IPS-18a (cell line): Measurements from ENCODE around the gene NRBF2.
A peak's percentile ranks its signal among the peaks of the same experiment; 100 is the strongest.

Experiments
- H3K27ac ChIP-seq: one replicate; pipeline ENCODE4 v1.5.1; 2013; ENCODE audit warnings: low read length
- H3K27me3 ChIP-seq: one replicate; pipeline ENCODE4 v1.6.1; 2013; ENCODE audit warnings: mild to moderate bottlenecking, low read length; ENCODE audit not compliant: control insufficient read depth, insufficient read depth
- H3K36me3 ChIP-seq: one replicate; pipeline ENCODE4 v1.6.1; 2013; ENCODE audit warnings: low read depth, low read length; ENCODE audit not compliant: control insufficient read depth
- H3K4me1 ChIP-seq: one replicate; pipeline ENCODE4 v1.6.1; 2013; ENCODE audit warnings: low read depth, low read length; ENCODE audit not compliant: control insufficient read depth
- H3K4me3 ChIP-seq: one replicate; pipeline ENCODE4 v1.5.1; 2013; ENCODE audit warnings: low read length
- H3K9ac ChIP-seq: one replicate; pipeline ENCODE4 v1.6.1; 2013; ENCODE audit warnings: mild to moderate bottlenecking, low read length, moderate library complexity
- H3K9me3 ChIP-seq: one replicate; pipeline ENCODE4 v1.6.1; 2013; ENCODE audit warnings: low read depth, low read length; ENCODE audit not compliant: control insufficient read depth

The NRBF2 gene

GRCh38 chr10:63168821-63169462 is 35.8 kb downstream of the NRBF2 start:
- H3K4me3 ChIP-seq: no peak overlapping the region
- peaks cover 72% of the 10 kb centered on the region for H3K36me3 ChIP-seq
- no peak overlapping the region for H3K9ac ChIP-seq

GRCh38 chr10:63169624-63170023 is 36.5 kb downstream of the NRBF2 start:
- H3K36me3 ChIP-seq: peaks cover 78% of the 10 kb centered on the region

More at GRCh38 chr10:63168821-63169462, 35.8 kb downstream of the NRBF2 start:
- Histone ChIP-seq H3K27me3 (no peaks in the 10 kb centered on the region), H3K27ac (no peak overlapping the region), H3K9me3 (no peaks in the 10 kb centered on the region), H3K4me1 (no peaks in the 10 kb centered on the region)

GRCh38 chr10:63171255-63171855 is 38.2 kb downstream of the NRBF2 start:
- Histone ChIP-seq H3K36me3 (peaks cover 93% of the 10 kb centered on the region), H3K9me3 (no peaks in the 10 kb centered on the region), H3K4me1 (no peaks in the 10 kb centered on the region), H3K27me3 (no peaks in the 10 kb centered on the region), H3K9ac (no peak overlapping the region), H3K27ac (no peak overlapping the region), H3K4me3 (no peak overlapping the region)

More at GRCh38 chr10:63169624-63170023, 36.5 kb downstream of the NRBF2 start:
- H3K4me1 ChIP-seq: no peaks in the 10 kb centered on the region
- H3K27me3 ChIP-seq: no peaks in the 10 kb centered on the region
- no peak overlapping the region for H3K9ac ChIP-seq
- no peak overlapping the region for H3K27ac ChIP-seq
- H3K4me3 ChIP-seq: no peak overlapping the region
- H3K9me3 ChIP-seq: no peaks in the 10 kb centered on the region

- H3K4me3 ChIP-seq: no peak overlapping the region
- H3K27me3 ChIP-seq: no peaks in the 10 kb centered on the region
- peaks cover 95% of the 10 kb centered on the region for H3K36me3 ChIP-seq
- H3K27ac ChIP-seq: no peak overlapping the region
- no peaks in the 10 kb centered on the region for H3K9me3 ChIP-seq
- H3K4me1 ChIP-seq: no peaks in the 10 kb centered on the region
- H3K9ac ChIP-seq: no peak overlapping the region
These were observed 38.8 kb downstream of the NRBF2 start for GRCh38 chr10:63171926-63172325.

GRCh38 chr10:63173468-63174232 is 40.5 kb downstream of the NRBF2 start:
- Histone ChIP-seq H3K4me1 (no peaks in the 10 kb centered on the region), H3K9ac (no peak overlapping the region), H3K27ac (no peak overlapping the region), H3K9me3 (no peaks in the 10 kb centered on the region), H3K36me3 (peaks cover 99% of the 10 kb centered on the region), H3K4me3 (no peak overlapping the region), H3K27me3 (no peaks in the 10 kb centered on the region)

GRCh38 chr10:63175534-63175933 is 42.4 kb downstream of the NRBF2 start:
- Histone ChIP-seq H3K4me1 (no peaks in the 10 kb centered on the region), H3K4me3 (no peak overlapping the region), H3K27ac (no peak overlapping the region), H3K27me3 (no peaks in the 10 kb centered on the region), H3K36me3 (peaks cover 90% of the 10 kb centered on the region), H3K9me3 (no peaks in the 10 kb centered on the region), H3K9ac (no peak overlapping the region)

- no peaks in the 10 kb centered on the region for H3K27me3 ChIP-seq
- H3K4me3 ChIP-seq: no peak overlapping the region
- no peak overlapping the region for H3K27ac ChIP-seq
- H3K9me3 ChIP-seq: no peaks in the 10 kb centered on the region
- H3K4me1 ChIP-seq: no peaks in the 10 kb centered on the region
- H3K9ac ChIP-seq: no peak overlapping the region
- peaks cover 87% of the 10 kb centered on the region for H3K36me3 ChIP-seq
These were observed 59.7 kb downstream of the NRBF2 start for GRCh38 chr10:63192826-63193225.

- H3K36me3 ChIP-seq: peaks cover 85% of the 10 kb centered on the region
These were observed 64.4 kb downstream of the NRBF2 start for GRCh38 chr10:63197344-63198092.

GRCh38 chr10:63199716-63200115 is 66.6 kb downstream of the NRBF2 start:
- Histone ChIP-seq H3K36me3 (peaks cover 79% of the 10 kb centered on the region), H3K27me3 (no peaks in the 10 kb centered on the region), H3K9ac (no peak overlapping the region), H3K27ac (peak overlapping the region; percentile 68), H3K4me3 (peak overlapping the region; percentile 9), H3K9me3 (no peaks in the 10 kb centered on the region), H3K4me1 (peaks cover 22% of the 10 kb centered on the region)

More at GRCh38 chr10:63197344-63198092, 64.4 kb downstream of the NRBF2 start:
- Histone ChIP-seq H3K9ac (no peak overlapping the region), H3K4me1 (peaks cover 21% of the 10 kb centered on the region), H3K27me3 (no peaks in the 10 kb centered on the region), H3K9me3 (no peaks in the 10 kb centered on the region), H3K27ac (no peak overlapping the region), H3K4me3 (no peak overlapping the region)

GRCh38 chr10:63200431-63200830 is 67.3 kb downstream of the NRBF2 start:
- no peaks in the 10 kb centered on the region for H3K9me3 ChIP-seq
- H3K36me3 ChIP-seq: peaks cover 82% of the 10 kb centered on the region
- H3K27me3 ChIP-seq: no peaks in the 10 kb centered on the region
- H3K4me3 ChIP-seq: no peak overlapping the region
- H3K27ac ChIP-seq: peak overlapping the region; percentile 16
- peaks cover 28% of the 10 kb centered on the region for H3K4me1 ChIP-seq
- H3K9ac ChIP-seq: no peak overlapping the region

GRCh38 chr10:63201118-63201517 is 68.0 kb downstream of the NRBF2 start:
- peaks cover 32% of the 10 kb centered on the region for H3K4me1 ChIP-seq
- H3K4me3 ChIP-seq: no peak overlapping the region
- peaks cover 85% of the 10 kb centered on the region for H3K36me3 ChIP-seq
- H3K9me3 ChIP-seq: no peaks in the 10 kb centered on the region
- no peak overlapping the region for H3K9ac ChIP-seq
- no peaks in the 10 kb centered on the region for H3K27me3 ChIP-seq
- no peak overlapping the region for H3K27ac ChIP-seq
